K562 treated with DMSO at 1 percent for 48 hours (cell line): ENCODE results near the gene TNRC6B. TPM values are rescaled to one million over a fixed set of nuclear protein-coding genes. Genes with fewer than 3 reads are reported as not detected.

ENCODE experiments used
- total RNA-seq: library from RNA; unstranded; fragments of 300-600 nt; gene quantifications from 2 replicates; pipeline ENCODE4 v1.2.3, GENCODE V29; 2022; ENCODE audit warnings: low replicate concordance; ENCODE audit errors: extremely low read depth

The TNRC6B gene, protein sequence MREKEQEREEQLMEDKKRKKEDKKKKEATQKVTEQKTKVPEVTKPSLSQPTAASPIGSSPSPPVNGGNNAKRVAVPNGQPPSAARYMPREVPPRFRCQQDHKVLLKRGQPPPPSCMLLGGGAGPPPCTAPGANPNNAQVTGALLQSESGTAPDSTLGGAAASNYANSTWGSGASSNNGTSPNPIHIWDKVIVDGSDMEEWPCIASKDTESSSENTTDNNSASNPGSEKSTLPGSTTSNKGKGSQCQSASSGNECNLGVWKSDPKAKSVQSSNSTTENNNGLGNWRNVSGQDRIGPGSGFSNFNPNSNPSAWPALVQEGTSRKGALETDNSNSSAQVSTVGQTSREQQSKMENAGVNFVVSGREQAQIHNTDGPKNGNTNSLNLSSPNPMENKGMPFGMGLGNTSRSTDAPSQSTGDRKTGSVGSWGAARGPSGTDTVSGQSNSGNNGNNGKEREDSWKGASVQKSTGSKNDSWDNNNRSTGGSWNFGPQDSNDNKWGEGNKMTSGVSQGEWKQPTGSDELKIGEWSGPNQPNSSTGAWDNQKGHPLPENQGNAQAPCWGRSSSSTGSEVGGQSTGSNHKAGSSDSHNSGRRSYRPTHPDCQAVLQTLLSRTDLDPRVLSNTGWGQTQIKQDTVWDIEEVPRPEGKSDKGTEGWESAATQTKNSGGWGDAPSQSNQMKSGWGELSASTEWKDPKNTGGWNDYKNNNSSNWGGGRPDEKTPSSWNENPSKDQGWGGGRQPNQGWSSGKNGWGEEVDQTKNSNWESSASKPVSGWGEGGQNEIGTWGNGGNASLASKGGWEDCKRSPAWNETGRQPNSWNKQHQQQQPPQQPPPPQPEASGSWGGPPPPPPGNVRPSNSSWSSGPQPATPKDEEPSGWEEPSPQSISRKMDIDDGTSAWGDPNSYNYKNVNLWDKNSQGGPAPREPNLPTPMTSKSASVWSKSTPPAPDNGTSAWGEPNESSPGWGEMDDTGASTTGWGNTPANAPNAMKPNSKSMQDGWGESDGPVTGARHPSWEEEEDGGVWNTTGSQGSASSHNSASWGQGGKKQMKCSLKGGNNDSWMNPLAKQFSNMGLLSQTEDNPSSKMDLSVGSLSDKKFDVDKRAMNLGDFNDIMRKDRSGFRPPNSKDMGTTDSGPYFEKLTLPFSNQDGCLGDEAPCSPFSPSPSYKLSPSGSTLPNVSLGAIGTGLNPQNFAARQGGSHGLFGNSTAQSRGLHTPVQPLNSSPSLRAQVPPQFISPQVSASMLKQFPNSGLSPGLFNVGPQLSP (N-terminal part only)
- total RNA-seq = 21.1 TPM in 1 of 2 replicates, not detected in the other

DNA sequence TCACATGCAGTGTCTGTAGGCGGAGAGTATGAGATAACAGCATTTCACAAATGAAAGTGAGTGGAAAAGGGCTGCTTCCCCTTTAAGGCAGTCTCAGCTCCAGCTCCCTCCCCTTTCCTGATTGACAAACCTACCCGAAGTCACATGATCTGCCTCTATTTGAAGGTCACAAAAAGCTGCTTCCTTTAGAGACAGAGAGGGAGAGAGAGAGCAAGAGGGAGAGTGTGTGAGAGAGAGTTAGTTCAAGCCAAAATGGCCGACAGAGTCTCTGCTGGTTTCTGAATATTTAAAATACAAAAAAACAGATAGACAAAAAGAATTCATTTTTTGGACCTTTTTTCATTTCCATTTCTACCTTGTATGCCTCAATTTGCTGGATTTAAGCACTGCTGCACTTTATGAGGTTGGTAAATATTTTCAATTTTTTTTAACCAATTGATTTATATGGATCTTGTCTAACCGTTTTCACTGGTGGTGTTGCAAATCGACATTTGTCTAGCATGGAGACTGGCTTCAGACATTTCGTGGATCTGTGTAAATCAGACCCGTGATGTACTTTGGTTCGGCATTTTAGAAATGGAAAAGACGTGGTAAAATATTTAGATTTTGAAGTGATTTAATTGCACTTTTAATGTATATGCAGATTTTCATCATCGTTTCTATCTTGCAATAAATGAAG lies at the start of gene TNRC6B:
Gene TNRC6B (plus strand): TSS at position 188 of the 679 bp plus-strand sequence. CDS start 211 bp downstream, at position 399.

DNA sequence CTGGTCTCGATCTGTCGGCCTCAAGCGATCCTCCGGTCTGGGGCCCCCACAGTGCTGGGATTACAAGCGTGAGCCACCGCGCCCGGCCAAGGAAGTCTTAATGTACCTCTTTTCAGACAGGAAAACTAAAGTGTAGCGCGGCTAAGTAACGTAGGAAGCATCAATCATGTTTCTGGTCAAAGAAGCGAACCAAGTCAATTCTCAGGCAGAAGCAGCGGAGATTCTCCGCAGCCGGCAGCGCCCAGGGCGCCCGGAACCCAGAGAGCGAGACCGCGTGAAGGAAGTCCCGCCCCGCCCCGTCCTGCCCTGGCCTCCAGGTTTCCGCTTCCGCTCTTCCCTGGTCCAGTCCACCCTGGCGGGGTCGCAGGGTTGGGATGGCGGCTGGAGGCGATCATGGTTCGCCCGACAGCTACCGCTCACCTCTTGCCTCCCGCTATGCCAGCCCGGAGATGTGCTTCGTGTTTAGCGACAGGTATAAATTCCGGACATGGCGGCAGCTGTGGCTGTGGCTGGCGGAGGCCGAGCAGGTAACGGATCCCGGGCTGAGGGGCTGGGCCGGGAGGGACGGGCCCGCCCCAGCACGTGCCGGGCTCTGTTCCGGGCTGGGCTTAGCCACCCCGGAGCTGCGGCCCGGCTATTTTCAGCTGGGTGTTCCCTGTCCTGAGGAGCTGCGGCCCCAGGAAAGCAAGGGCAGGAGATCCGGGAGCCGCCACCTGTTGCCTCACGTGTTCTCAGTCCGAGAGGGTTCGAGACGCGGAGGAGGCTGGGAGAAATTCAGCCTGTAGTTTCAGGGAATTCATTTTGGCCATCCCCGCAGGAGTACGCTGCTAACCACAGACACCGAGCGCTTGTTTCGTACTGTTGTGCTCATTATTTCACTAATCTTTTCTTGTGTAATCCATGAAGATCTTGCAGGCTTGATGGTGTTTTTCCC lies 168.7 kb downstream of the TNRC6B start, which contains the start of gene ADSL:
Gene ADSL (plus strand): TSS at position 316 of the 934 bp plus-strand sequence. CDS start 59 bp downstream, at position 375.

Other genes starting within 250 kb of the TNRC6B start
- not detected in 2 replicates for gene TMA7B, start 217.5 kb upstream of the TNRC6B start, total RNA-seq
- gene FAM83F, start 183.0 kb upstream of the TNRC6B start, total RNA-seq = not detected in 2 replicates
- gene ADSL, start 168.6 kb downstream of the TNRC6B start, total RNA-seq = not detected in 2 replicates
- gene SGSM3, start 192.7 kb downstream of the TNRC6B start, total RNA-seq = not detected in 2 replicates